ENCODE results near the gene RAPGEF4. TPM values are rescaled to one million over a fixed set of nuclear protein-coding genes. Genes with fewer than 3 reads are reported as not detected.

The RAPGEF4 gene
- total RNA-seq, 1 donor from 2014 or later = 1.5 TPM

GRCh38 chr2:172928756-172929155, 193.1 kb downstream of the RAPGEF4 start:
- peak; percentile 54 for DNase-seq (ENCODE audit: low read depth)

DNA sequence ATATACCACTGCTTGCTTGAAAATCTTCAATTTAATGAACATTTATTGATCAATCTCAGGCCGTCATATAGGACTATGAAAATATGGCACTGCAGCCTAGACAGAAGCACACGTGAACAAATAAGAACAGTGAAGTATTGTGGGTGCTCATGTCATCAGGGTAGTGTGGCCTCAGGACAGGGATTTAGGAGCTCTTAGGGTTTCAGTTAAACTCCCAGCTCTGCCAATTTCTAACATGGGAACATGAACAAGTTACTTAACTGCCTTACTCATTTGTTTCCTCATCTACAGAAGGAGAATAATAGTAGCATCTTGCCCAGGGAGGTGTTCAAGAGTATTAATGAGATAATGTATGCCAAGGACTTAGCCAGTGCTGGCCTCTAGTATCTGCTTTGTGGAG, 194.0 kb downstream of the RAPGEF4 start:
- no peak for DNase-seq (ENCODE audit: low read depth)

DNA sequence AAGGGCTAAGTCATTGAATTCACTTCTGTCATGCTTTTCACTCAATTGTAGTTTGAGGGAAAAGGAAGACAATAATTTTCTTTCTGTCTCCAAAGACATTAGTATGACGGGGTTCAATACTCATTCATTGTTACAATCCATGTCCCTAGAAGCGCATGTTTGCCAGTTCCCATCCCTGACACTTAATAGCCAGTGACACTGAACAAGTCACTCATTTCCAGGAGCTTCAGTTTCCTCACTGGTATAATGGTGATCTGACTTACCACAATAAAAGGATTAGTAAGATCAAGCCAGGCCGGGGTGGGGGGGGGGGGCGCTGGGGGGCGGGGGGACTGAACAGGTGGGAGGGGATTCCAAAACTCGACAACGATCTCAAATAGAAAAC, 195.2 kb downstream of the RAPGEF4 start:
- peak; percentile 47 for DNase-seq (ENCODE audit: low read depth)

DNA sequence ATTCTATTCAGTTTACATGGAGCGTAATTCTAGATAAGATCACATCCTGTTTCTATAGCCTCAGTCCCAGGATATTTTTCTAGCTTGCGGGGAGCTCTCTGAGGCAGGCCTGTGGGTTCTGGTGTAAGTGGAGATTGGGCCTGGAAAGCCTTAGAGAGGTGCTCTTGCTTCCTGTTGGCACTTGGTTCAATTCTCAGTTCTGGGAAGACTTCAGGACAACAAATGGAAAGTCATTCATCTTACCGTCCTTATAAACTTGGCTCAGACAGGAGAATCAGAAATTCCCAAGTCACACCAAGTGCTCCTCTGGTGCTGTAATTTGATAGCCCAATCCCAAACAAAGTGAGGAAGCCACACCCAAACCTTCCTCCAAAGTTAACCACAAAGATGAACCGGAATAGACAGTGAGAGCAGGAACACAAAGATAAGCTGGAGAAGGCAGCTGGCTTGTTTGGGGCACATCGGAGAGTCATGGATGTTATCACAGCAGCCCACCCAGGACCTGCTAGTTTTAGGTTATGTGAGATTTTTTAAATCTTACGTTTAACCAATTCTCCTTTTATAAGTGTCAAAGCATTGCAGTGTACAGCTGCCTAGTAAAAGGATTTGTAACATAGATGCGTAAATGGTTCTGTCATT, 195.7 kb downstream of the RAPGEF4 start:
- DNase-seq (ENCODE audit: low read depth) = peak; percentile 93

DNA sequence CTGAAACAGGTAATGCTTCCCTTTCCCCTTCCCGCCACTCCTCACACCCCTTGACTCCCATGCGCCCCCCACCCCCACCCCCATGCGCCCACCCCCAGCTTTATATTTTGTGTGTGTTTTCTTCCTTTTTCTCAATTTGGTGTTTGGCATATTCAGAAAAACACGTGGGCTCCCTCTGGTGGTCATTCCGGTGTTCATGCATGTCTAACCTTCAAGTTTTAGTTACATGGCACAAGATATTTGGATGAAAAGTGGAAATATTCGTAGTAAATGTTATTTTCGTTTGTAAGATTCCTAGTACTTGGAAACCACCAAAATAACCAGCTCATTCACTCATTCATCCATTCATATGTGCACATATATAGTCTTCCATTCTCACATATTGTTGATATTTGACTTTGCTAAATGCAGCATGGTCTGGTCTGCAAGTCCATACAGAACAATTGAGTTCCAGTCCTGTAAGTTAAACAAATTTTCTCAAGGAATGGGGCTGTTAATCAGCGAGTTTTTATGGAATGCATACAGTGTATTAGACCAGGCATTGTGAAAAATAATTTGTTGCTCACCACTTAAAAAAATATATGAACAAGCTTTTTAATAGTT, 196.4 kb downstream of the RAPGEF4 start:
- DNase-seq (ENCODE audit: low read depth) = peak; percentile 79

DNA sequence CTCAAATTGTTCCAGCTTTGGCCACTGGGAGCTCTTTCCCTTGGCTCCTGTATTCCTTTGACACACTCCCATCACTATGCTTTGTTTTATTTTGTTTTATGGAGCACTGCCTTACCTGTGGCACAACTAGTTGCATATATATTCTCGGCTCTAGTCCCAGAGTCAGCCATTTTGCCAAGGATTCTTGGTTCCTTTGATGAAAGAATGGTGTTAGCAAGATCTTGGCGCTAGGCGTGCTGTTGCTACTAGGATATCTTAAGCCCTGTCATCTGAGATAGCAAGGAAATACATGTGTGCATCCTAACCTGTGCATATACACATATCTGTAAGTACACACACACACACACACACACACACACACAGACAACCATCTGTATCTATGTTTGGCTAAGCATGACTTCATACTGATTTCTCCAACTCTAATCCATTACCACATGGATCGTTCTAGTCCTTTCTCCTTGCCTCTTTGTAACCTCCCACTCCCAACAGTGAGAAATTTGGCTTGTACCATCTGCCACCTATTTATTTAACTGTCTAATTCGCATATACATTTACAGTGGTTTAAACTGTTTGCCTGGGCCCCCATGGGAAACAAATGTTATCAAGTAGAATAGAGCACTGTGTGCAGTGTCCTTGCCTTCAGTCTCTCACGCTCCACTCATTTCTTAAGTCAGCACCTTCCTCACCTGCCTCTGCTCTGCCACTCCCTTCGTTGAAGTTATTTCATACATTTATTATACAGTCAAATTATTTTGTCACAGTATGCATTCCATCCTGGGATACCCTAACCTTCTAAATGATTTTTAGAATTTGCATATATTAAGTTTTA, 202.5 kb downstream of the RAPGEF4 start:
- DNase-seq (ENCODE audit: low read depth) = no peak

- DNase-seq (ENCODE audit: low read depth) = peak; percentile 16
These were observed 203.2 kb downstream of the RAPGEF4 start for GRCh38 chr2:172938713-172939375.

GRCh38 chr2:172943539-172943938, 207.9 kb downstream of the RAPGEF4 start:
- no peak for DNase-seq (ENCODE audit: low read depth)

DNA sequence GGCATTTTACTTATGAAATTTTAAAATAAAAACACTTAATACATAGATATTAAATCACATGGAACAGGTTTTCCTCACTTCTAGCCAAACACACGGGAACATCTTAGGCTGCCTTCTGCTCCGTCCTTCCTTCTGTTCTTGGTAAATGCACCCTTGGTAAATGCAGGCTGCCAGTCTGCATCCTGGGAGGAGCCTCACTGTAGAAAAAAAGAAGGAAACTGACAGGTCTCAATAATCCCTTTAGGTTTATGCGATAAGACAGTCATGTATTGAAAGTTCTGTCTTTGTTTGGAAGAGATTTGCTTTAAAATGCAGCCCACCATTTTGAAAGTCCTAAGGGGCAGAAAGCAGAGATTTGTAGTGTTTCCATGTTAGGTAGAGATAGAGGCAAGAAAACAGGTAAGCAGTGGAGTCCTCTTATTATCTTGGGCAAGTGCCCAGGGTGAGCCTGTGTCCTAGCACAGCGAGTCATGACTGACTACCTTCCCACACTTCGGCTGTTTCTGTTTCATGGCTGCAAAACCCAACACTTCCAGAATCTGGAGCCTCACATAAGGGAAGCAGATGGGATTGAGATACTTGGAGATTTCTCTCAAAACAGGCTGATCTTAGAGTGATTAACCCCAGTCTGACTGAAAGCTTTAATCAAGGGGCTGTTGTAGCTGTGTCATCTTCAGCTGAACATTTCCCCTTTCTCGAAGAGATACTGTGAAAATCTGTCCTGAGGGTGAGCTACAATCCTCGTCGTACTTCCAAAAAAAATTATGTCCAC, 208.6 kb downstream of the RAPGEF4 start:
- no peak for DNase-seq (ENCODE audit: low read depth)

DNA sequence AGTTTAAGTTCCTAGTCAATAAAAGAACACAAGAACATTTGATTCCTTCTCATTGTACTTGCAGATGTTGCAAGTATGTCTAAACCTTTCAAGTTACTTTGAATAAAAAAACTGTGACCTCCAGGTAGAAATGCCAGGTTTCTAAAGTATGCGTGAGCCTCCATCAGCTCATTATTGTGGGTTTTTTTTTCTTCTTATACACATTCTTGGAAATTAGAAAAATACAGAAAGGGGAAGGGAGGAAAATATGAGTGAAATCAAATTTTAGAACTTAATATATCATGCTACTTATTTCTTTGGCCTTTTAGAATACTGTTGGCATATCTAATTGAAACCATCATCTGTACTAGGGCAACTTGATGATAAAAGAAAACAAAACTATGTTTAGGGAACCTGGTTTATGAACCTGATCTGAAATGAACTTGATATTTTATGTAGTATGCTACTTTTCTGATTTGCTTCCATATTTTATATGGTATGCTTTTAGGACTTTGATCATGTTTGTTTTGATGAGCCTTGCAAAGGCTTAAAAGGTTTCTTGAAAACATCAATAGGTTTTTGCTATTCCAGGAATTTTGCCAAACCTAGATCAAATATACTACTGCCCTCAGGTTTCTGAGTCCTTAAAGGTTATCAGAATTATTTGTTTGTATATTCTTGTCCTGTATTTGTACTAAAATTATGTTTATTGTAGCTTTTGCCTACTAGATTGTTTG, 209.3 kb downstream of the RAPGEF4 start:
- no peak for DNase-seq (ENCODE audit: low read depth)

DNA sequence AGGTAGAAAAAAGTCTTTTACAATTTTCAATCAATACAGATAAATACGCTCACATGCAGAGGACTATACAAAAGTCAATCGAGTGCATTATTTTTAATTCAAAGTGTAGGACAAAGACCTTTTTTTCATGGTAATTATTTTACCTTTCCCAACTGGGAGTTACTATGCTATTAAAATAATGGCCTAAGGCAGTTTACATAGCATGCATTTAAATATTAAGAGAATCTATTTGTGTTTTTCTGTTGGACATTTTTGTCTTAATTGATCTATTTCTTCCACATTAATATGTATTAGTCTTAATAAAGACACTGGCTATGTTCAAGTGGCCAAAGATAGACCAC, 209.8 kb downstream of the RAPGEF4 start:
- no peak for DNase-seq (ENCODE audit: low read depth)

DNA sequence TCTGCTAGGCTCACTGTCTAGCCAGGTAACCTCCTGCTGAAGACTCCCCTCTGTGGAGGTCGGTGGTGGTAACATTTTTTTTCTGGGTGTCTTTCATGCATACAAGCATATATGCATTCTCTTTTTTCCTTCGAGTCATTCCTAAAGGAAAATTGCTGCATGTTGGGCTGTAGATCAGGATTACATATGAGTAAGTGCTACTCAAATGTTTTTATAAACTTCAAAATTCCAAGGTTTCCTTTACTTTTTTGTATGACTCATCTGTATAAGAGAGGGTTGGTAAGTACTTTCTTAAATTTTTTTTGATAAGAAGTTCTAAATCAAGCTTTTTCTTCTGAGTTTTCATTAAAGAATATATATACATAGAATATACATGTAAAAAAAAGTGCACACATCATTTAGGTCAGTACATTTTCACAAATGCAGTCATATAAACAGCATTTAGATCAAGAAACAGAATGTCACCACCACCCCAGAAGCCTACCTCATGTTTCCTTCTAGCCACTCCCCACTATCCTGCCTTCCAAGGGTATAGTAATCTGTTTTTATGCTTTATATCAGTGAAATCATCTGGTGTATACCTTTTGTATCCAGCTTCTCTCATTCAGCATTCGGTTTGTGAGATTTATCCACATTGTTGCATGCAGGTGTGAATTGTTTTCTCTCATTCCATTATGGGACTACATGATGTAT, 212.0 kb downstream of the RAPGEF4 start:
- DNase-seq (ENCODE audit: low read depth) = no peak

DNA sequence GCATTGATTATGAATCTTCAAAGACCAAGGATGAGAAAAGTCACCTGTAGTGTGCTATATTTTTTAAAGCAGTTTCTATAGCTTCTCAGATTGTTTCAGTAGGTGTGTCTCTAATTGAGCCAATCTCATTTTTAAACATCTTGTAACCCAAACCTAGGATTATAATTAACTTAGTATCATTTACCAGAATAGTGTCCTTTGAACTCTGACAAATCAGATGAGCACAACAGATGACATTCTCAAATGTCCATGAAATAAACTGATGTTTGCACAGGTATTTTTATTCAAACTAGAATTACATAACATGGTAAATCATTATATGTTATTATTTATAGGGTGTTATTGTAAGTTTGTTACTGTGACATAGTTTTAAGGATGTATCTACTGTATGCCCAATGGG, 213.9 kb downstream of the RAPGEF4 start:
- no peak for DNase-seq (ENCODE audit: low read depth)

- no peak for DNase-seq (ENCODE audit: low read depth)
These were observed 214.9 kb downstream of the RAPGEF4 start for GRCh38 chr2:172950565-172950964.

DNA sequence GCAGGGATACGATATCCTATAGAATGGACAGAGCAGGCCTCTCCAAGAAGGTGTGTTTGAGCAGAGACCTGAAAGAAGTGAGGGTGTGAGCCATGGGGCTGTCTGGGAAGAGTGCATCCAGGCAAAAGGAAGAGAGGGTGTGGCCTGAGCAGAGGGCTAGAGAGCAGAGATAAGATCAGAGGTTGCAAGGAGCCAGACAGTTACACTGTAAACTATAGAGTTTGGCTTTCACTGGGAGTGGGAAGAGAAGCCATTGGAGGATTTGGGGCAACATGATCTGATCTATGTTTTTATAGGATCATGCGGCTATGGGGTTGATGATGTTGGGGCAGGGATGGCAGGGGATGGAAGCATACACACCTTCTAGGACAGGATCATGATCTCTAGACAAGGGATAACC, 215.9 kb downstream of the RAPGEF4 start:
- DNase-seq (ENCODE audit: low read depth) = no peak

DNA sequence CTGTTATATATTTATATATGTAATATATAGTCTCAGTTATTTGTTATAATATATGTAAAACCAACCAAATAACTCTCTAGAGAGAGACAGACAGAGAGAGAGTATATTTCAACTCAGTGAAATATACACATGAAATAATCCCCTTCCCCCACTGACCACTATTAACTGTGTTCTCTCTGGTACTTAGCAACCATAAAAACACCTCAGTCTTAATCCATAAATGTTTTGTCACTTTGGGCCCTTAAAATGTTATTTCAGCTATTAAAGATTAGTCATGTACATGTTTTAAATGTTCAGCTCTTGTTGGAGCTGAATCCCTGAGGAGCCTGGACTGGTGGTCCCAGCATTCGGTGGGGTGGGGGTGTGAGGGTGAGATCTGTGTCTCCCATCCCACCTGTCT, 217.8 kb downstream of the RAPGEF4 start:
- DNase-seq (ENCODE audit: low read depth) = no peak

- no peak for DNase-seq (ENCODE audit: low read depth)
These were observed 218.6 kb downstream of the RAPGEF4 start for GRCh38 chr2:172953970-172954852.

DNA sequence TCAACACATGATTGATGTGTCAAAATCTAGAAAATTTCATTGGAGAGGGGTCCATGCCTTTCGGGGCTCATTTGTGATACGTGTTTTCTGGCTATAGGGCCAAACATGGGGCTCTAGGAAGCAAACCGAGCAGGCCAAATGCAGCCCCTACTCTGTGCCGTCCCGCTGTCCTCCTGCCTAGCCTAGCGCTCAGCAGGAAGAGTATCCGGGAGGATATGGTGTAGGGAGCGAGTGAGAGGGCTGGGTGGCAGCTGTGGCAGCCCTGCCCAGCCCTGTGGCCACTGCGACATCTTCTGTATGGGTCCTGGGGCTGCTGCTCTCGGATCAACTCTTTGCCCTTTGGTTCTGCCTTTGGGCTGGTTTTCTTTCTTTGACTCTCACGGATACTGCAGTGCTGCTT, 219.9 kb downstream of the RAPGEF4 start:
- no peak for DNase-seq (ENCODE audit: low read depth)

DNA sequence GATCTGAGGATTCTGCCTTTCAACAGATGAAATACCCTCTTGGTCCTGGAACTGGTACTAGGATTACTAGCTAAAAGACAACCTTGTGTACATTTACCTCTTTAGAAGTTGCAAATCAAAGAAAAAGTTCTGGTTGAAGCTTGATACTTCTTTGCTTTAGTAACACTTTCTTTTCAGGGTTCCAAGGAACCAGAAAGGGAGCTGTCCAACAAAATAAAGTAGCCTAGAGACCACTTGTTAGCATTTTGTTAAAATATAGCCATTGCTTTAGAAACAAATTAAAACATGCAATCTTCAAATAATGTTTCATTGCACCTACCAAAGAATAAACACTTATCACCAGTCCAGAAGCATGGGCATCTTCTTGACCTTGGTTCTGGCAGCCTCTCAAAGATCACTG, 222.1 kb downstream of the RAPGEF4 start:
- no peak for DNase-seq (ENCODE audit: low read depth)

Measured in myocyte (in vitro differentiated cells).